ENCODE results near the gene GPC5. TPM values are rescaled to one million over a fixed set of nuclear protein-coding genes. Genes with fewer than 3 reads are reported as not detected.

Gene GPC5
- total and polyA plus RNA-seq, 2 donors (not counting 3 experiments of a cell fraction or from before 2014, with no cell fraction given), result 0.59 to 0.97 TPM

DNA sequence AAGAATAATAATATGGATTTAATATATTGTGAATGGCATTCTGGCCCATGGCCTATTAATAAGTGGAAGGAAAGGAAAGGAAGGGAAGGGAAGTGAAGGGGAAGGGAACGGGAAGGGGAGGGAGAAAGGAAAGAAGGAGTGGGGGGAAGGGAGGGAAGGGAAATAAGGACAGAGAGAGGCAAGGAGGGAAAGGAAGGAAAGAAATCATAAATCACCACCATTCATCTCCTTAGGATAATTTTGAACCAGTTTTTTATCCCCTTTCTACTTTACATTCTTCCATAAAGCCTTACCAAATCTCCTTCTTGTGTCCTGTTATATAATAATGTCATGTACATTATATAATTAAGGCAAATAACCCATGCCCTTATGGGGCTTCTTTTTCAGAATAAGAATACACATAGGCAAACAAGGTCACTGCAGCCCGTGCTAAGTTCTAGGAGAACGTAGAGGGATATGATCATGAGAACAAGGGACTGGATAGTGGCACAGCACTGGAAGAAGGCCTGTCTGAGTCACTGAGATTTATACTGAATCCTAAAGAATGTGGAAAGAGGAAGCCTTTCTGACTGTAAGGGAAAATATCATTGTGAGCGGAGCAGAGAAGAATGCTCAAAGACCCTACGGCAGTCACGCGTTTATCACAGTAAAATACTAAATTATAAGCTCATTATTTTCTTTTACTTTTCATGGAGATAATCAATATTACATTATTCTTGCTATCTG lies 1383.7 kb downstream of the GPC5 start:
- Histone ChIP-seq H3K27ac (ENCODE audit: insufficient read depth, low read depth, low read length) (no peak overlapping the region), H3K9me3 (replicated peaks; ENCODE audit: control insufficient read depth, insufficient read depth, low read length) (peaks cover 2% of the 10 kb centered on the region), H3K9me1 (replicated peaks; ENCODE audit: control insufficient read depth, extremely low read depth, insufficient read depth, low read length) (no peaks in the 10 kb centered on the region), H3K9ac (replicated peaks; ENCODE audit: extremely low read depth, insufficient read depth, low read length) (no peak overlapping the region), H3K4me2 (ENCODE audit: insufficient read depth, low read length) (no peak overlapping the region), H3K36me3 (ENCODE audit: control insufficient read depth in 2 of 2, extremely low read depth in 1 of 2, insufficient read depth in 2 of 2, low read length in 2 of 2) (no peaks in the 10 kb centered on the region), H3K4me3 (replicated peaks in 1 of 3; ENCODE audit: insufficient read depth in 1 of 3, low read depth in 1 of 3, low read length in 3 of 3) (no peak overlapping the region), H3K4me1 (ENCODE audit: control insufficient read depth, extremely low read depth, insufficient read depth, low read length) (no peaks in the 10 kb centered on the region), H2AFZ (ENCODE audit: low read depth, low read length) (no peak overlapping the region), H3K79me2 (ENCODE audit: control insufficient read depth, insufficient read depth, low read length) (no peaks in the 10 kb centered on the region), H4K20me1 (replicated peaks; ENCODE audit: control insufficient read depth, extremely low read depth, insufficient read depth, low read length) (no peaks in the 10 kb centered on the region), H3K27me3 (ENCODE audit: control insufficient read depth in 2 of 2, insufficient read depth in 2 of 2, low read length in 2 of 2) (no peaks in the 10 kb centered on the region)
- BruUV-seq (replicated peaks), result no TSS peak
- dilution Hi-C loops (cut with MboI; ENCODE audit: extremely low pct_ligation_motif_present, low sequenced_read_pairs) (no loop called here), intact Hi-C loops (cut with micrococcal nuclease) (no loop called here)
- ChIA-PET CTCF (no interaction called here), POLR2A (no interaction called here)
- DNase-seq (ENCODE audit: low read depth, low spot score), result no peak
- no peak for TF ChIP-seq FOS (IDR thresholded peaks at IDR 0.05; ENCODE audit: borderline replicate concordance, insufficient read depth, low read length)
- no peak for TF ChIP-seq EZH2 (IDR thresholded peaks at IDR 0.05; ENCODE audit: borderline replicate concordance, low read depth, low read length, severe bottlenecking)
- TF ChIP-seq POLR2A (IDR thresholded peaks at IDR 0.05; ENCODE audit: low read depth, low read length), result no peak
- no peak for TF ChIP-seq POLR2AphosphoS5 (IDR thresholded peaks at IDR 0.05; ENCODE audit: insufficient read depth, low read depth, low read length)
- TF ChIP-seq GATA2 (IDR thresholded peaks at IDR 0.05; ENCODE audit: insufficient read depth, insufficient read length, low read depth, low read length), result no peak
- TF ChIP-seq, protein P1, sequence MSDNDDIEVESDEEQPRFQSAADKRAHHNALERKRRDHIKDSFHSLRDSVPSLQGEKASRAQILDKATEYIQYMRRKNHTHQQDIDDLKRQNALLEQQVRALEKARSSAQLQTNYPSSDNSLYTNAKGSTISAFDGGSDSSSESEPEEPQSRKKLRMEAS (IDR thresholded peaks at IDR 0.05; ENCODE audit: insufficient read depth, insufficient read length), result no peak
- TF ChIP-seq, protein P2, sequence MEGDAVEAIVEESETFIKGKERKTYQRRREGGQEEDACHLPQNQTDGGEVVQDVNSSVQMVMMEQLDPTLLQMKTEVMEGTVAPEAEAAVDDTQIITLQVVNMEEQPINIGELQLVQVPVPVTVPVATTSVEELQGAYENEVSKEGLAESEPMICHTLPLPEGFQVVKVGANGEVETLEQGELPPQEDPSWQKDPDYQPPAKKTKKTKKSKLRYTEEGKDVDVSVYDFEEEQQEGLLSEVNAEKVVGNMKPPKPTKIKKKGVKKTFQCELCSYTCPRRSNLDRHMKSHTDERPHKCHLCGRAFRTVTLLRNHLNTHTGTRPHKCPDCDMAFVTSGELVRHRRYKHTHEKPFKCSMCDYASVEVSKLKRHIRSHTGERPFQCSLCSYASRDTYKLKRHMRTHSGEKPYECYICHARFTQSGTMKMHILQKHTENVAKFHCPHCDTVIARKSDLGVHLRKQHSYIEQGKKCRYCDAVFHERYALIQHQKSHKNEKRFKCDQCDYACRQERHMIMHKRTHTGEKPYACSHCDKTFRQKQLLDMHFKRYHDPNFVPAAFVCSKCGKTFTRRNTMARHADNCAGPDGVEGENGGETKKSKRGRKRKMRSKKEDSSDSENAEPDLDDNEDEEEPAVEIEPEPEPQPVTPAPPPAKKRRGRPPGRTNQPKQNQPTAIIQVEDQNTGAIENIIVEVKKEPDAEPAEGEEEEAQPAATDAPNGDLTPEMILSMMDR (IDR thresholded peaks at IDR 0.05; ENCODE audit: extremely low read depth in 1 of 2, insufficient read depth in 1 of 2, low read depth in 1 of 2, low read length in 2 of 2), result no peak
- no peak for TF ChIP-seq MYC (IDR thresholded peaks at IDR 0.05; ENCODE audit: low read depth, low read length)
- no peak for TF ChIP-seq JUN (IDR thresholded peaks at IDR 0.05; ENCODE audit: borderline replicate concordance, insufficient read depth, insufficient read length, low read depth)
- FAIRE-seq, result no peak

All from endothelial cell of umbilical vein (primary cell).